LNCaP clone FGC (cell line): ENCODE results near the gene ENKUR.

Experiments
- DNase-seq: peaks from one replicate; pipeline ENCODE4 v3.0.0-alpha.2; 2011; ENCODE audit warnings: low read depth
- H3K4me3 ChIP-seq: 2 replicates; pipeline ENCODE4 v1.5.1; 2011; ENCODE audit warnings: mild to moderate bottlenecking, low read depth, low read length, control low read depth
- TF ChIP-seq, protein P1 (sequence below): IDR thresholded peaks from 2 replicates; pipeline ENCODE4 v1.5.1; 2012; ENCODE audit warnings: mild to moderate bottlenecking; ENCODE audit not compliant: control insufficient read depth, insufficient read depth; ENCODE audit errors: extremely low read depth

ENKUR gene

DNA sequence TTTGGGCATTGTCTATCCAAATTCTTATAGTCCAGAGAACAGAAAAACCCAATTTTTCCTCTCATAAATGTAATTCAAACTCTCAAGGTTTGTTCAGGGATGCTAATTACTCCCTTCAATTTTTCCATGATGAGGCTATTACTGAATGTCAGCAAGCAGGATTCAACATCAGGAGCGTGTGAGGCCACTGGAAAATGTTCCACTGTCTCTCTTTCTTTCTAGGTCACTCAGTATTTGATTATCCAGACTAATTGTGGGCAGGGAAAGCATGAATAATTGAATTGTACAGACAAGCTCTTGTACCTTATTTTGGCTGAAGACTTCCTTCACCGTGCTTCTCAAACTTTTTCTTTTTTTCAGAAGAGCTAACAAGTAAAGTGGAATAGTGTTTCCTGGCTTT is 31.1 kb upstream of the ENKUR start:
- no peak overlapping the region for H3K4me3 ChIP-seq
- TF ChIP-seq, protein P1, sequence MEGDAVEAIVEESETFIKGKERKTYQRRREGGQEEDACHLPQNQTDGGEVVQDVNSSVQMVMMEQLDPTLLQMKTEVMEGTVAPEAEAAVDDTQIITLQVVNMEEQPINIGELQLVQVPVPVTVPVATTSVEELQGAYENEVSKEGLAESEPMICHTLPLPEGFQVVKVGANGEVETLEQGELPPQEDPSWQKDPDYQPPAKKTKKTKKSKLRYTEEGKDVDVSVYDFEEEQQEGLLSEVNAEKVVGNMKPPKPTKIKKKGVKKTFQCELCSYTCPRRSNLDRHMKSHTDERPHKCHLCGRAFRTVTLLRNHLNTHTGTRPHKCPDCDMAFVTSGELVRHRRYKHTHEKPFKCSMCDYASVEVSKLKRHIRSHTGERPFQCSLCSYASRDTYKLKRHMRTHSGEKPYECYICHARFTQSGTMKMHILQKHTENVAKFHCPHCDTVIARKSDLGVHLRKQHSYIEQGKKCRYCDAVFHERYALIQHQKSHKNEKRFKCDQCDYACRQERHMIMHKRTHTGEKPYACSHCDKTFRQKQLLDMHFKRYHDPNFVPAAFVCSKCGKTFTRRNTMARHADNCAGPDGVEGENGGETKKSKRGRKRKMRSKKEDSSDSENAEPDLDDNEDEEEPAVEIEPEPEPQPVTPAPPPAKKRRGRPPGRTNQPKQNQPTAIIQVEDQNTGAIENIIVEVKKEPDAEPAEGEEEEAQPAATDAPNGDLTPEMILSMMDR = no peak
- DNase-seq = no peak

DNA sequence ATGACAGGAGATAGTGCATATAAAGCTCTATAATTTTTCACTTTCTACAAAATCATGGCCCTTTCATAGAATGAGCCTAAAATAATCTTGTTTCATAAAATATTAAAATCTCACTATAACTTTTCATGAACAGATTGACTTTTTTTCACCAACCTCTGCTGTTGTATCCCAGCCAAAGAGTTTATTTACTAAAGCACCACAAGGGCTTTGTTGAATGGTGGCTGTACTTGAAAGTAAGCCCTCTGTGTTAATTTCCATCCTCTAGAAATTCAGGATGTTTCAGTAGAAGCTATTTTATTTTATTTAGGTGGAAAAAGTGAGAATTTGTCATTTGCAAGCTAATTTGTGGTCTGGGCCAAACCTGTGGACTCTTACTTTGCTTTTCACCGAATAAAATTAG is 30.7 kb upstream of the ENKUR start:
- H3K4me3 ChIP-seq = no peak overlapping the region
- DNase-seq = no peak
- TF ChIP-seq, protein P1 = no peak

DNA sequence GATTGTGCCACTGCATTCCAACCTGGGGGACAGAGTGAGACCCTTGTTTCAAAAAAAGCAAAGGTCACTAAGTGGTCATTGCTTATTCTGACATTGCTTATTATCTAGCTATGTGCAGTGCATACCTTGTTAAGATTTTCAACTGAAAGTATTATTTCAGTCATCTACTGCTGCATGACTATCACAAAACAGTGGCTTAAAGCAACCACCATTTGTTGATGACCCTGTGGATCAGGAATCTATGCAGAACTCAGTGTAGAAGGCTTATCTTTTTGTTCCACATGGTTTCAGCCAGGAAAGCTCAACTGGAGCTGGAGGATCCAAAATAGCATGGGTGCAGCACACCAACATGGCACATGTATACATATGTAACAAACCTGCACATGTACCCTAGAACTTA is 23.6 kb upstream of the ENKUR start:
- DNase-seq = no peak
- TF ChIP-seq, protein P1 = no peak
- no peak overlapping the region for H3K4me3 ChIP-seq

DNA sequence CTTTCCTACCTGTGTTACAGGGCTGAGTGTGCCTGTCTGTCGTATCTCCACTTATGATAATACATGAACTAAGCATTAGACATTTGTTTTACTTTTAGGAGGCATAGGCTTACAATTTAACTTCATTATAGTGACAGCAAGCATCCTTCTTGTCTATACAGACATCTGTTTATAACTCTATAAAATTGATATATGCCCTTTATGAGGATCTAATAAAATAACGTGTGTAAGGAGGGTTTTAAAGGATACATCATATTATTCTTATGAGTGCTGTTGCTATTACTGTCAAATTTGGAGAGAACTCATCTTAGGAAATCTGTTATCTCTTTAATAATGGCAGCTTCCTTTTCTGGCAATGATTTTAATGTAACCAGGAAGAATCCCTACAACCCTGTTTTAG is 22.4 kb upstream of the ENKUR start:
- no peak for DNase-seq
- no peak overlapping the region for H3K4me3 ChIP-seq
- TF ChIP-seq, protein P1 = no peak

DNA sequence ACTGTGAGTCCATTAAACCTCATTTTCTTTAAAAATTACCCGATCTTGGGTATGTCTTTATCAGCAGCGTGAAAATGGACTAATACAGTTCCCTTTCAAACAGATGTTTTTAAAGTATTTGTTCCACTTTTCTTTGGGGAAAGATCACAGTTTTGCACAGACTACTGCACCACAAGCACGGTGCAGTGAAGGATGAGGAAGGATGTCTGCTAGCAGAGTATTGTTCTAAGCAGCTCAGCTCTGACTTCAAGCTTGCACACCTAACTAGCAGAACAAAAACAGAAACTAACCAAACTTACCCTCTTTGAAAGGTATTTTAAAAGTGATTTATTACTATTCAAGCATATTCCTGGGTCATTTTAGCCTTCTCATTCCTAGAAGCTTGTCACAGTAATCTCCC is 20.4 kb upstream of the ENKUR start:
- no peak for DNase-seq
- H3K4me3 ChIP-seq = no peak overlapping the region
- TF ChIP-seq, protein P1 = no peak

DNA sequence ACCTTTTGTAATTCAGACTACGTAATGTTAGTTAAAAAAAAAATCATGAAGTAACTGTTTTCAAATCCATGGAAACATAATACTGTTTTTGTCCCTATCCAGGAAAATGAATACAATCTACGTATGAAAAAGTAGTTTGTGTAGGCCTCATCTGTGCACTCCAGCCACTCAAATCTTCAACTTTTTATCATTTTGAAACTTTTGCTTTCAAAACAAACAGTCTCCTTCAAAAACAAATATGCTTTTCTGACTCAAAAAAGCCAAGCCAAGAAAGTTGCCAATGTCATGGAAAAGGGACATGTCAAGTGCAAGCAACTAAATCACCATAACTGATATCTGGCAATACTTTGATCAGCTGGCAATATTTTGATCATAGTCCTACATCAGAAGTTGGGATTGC is 13.6 kb upstream of the ENKUR start:
- TF ChIP-seq, protein P1 = no peak
- no peak overlapping the region for H3K4me3 ChIP-seq
- DNase-seq = no peak

DNA sequence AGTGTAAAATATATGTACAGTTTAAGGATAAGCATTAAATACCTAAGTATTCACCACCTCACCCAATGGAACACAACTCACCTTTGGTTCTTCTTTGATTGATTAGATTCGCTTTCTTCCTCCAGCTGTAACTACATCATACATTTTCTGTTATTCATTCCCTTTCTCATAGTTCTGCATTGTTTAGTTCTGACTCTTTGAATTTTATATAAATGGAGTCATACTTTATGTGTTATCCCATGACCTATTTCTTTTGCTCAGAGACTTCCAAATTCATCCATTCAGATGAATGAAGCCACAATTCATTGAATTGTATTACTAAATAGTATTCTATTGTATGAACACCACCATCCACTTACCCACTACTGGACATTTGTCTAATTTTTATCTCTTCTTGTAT is 12.8 kb upstream of the ENKUR start:
- no peak overlapping the region for H3K4me3 ChIP-seq
- DNase-seq = no peak
- TF ChIP-seq, protein P1 = no peak
